A549 treated with ZK216348 at 1 μM for 4 hours (cell line): ENCODE results near the gene NCDN. TPM values are rescaled to one million over a fixed set of nuclear protein-coding genes. Genes with fewer than 3 reads are reported as not detected.

ENCODE experiments used
- total RNA-seq: library from RNA; stranded (reverse); fragments of 200-300 nt; extraction: Qiagen RNA extraction; gene quantifications from 5 replicates; pipeline ENCODE4 v1.2.3, GENCODE V29; 2022; ENCODE audit warnings: low read depth

NCDN gene, protein sequence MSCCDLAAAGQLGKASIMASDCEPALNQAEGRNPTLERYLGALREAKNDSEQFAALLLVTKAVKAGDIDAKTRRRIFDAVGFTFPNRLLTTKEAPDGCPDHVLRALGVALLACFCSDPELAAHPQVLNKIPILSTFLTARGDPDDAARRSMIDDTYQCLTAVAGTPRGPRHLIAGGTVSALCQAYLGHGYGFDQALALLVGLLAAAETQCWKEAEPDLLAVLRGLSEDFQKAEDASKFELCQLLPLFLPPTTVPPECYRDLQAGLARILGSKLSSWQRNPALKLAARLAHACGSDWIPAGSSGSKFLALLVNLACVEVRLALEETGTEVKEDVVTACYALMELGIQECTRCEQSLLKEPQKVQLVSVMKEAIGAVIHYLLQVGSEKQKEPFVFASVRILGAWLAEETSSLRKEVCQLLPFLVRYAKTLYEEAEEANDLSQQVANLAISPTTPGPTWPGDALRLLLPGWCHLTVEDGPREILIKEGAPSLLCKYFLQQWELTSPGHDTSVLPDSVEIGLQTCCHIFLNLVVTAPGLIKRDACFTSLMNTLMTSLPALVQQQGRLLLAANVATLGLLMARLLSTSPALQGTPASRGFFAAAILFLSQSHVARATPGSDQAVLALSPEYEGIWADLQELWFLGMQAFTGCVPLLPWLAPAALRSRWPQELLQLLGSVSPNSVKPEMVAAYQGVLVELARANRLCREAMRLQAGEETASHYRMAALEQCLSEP
- 7.9 to 18.5 TPM (median 16.1 TPM) in 5 replicates for total RNA-seq

DNA sequence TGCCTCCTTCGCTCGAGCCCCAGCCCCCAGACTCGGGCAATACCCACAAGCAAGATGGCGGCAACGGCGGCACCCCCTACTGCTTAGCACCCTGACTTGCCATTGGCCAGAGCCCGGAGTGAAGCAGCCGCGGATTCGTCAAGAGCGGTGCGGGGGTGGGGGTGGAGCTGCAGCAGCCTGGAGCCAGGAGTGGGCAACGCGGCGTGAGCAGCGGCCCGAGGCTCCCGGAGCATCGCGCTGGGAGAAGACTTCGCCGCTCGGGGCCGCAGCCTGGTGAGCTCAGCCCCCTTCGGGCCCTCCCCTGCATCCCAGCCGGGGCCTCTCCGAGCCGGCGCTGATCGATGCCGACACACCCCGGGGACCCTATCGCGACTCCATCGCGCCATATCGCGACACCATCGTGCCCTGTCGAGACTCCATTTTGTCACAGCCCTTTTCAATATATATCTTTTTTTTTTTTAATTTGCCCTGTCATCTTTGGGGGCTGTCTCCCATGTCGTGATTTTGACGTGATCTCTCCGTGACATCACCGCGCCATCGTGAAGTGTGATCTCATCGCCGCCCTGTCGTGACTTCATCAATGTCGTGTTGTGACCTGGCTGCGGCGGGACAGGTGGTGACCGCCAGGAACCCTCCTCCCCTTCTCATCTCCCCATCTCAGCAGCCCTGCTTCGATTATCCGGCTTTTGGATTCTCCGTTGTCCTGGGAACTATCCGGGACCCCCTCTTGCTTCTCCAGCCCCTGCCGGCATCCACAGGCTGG is at the start of gene NCDN:
Gene NCDN, plus strand, starts transcription at position 189 of the 763 bp plus-strand sequence. Its CDS starts 392 bp downstream, at position 581.

DNA sequence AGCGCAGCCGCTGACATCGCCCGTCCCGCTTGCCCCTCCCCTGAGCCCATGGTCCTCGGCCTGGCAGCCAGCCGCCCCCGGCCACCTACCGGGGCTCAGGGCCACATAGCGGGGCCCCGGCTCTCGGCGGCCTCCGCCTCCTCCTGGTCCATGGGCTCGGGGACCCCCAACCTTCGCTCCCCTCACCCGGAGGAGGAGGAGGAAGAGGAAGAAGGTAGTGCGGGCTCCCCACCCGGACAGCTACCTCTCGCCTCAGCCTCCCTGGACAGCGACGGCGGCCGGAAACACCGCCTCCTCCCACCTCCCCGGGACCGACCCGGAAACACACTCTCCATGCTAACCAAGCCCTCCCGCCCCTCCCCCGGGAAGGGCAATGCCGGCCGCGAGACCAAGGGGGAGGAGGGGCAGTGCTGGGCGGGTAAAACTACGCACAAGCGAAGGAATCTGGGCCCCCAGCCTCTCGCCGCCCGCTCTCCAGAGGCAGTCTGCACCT is 435 bp upstream of the NCDN start, which contains the start of gene KIAA0319L:
Gene KIAA0319L, minus strand, starts transcription at position 286 of the 493 bp plus-strand sequence. CDS start 2,912 bp downstream, outside the sequence.

DNA sequence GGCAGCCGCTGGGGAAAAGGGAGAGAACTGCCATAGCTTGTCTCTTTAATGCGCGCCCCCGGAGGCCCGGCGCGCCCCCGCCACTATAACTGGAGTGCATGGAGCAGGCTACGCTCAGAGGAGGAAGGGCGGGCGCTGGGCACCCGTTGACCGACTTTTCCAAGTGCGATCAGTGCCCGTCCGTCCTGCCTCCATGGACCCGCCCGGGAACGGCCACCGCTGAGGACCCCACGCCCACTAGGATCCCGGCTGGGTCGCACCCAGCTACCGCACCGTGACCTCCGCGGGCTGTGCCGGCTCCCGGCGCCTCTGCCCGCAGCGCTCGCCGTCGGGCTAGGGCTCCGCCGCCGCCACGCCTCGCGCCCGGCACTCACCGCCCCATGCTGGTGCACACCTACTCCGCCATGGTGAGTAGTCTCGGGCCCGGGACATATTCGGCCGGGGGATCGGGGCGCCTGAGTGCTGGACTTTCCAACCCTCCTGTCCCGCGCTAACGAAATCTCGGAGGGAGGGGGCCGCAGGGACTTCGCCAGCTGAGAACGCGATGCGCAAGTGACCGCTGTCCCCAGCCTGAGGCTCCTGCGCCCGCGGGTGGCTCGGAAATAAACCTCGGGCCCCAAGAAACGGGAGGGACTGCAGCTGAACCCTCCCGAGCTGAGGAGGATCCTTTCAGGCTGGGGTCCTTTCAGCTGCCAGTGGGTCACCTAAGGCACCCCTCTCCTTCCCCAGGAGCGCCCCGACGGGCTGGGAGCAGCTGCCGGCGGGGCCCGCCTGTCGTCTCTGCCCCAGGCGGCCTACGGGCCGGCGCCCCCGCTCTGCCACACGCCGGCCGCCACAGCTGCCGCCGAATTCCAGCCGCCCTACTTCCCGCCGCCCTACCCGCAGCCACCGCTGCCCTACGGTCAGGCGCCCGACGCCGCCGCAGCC is 15.9 kb downstream of the NCDN start, which contains the start of gene TFAP2E:
Gene TFAP2E, plus strand, starts transcription at position 117 of the 927 bp plus-strand sequence. Its CDS starts 264 bp downstream, at position 381.

Other genes starting within 250 kb of the NCDN start
- gene KIAA0319L, start 396 bp upstream of the NCDN start, total RNA-seq, result 13.7 to 16.1 TPM (median 14.8 TPM) in 5 replicates
- gene TFAP2E, start 15.5 kb downstream of the NCDN start, total RNA-seq, result 0.40 to 0.93 TPM (median 0.65 TPM) in 5 replicates
- 89.3 to 105 TPM (median 98.5 TPM) in 5 replicates for gene PSMB2, start 83.7 kb downstream of the NCDN start, total RNA-seq
- gene C1orf216, start 161.1 kb downstream of the NCDN start, total RNA-seq, result 11.6 to 15.8 TPM (median 14.4 TPM) in 5 replicates
- gene CLSPN, start 212.2 kb downstream of the NCDN start, total RNA-seq, result 9.6 to 14.3 TPM (median 11.2 TPM) in 5 replicates